T follicular helper cell (primary cell): ENCODE data around the gene INPP5J.
A peak's percentile ranks its signal among the peaks of the same experiment; 100 is the strongest.
"Not testable (repeated sequence)": the region's sequence is repeated elsewhere in the genome, so short reads cannot be mapped to it uniquely, and the experiment has no call there.

ENCODE experiments used
- DNase-seq: peaks from one replicate; pipeline ENCODE4 v3.0.0-alpha.2; 2020; ENCODE audit warnings: low read depth

Gene INPP5J

GRCh38 chr22:31100762-31101525 lies 21.8 kb upstream of the INPP5J start:
- no peak for DNase-seq

- DNase-seq: no peak
Measured at GRCh38 chr22:31102441-31103081, 20.2 kb upstream of the INPP5J start.

- DNase-seq: no peak
Measured at GRCh38 chr22:31103111-31103510, 19.7 kb upstream of the INPP5J start.

GRCh38 chr22:31103899-31104694 lies 18.7 kb upstream of the INPP5J start:
- DNase-seq: no peak

- no peak for DNase-seq
Measured at GRCh38 chr22:31104869-31105268, 17.9 kb upstream of the INPP5J start.

GRCh38 chr22:31105282-31105929 lies 17.4 kb upstream of the INPP5J start:
- DNase-seq: no peak

GRCh38 chr22:31106001-31106571 lies 16.7 kb upstream of the INPP5J start:
- DNase-seq: no peak

GRCh38 chr22:31106731-31107177 lies 16.0 kb upstream of the INPP5J start:
- DNase-seq: no peak

GRCh38 chr22:31107178-31107893 lies 15.4 kb upstream of the INPP5J start, which contains the start of gene SELENOM:
SELENOM (minus strand) TSS chr22:31107568; CDS start chr22:31107505, 63 bp downstream.
- DNase-seq: peak; percentile 82

- no peak for DNase-seq
Measured at GRCh38 chr22:31107894-31108218, 14.9 kb upstream of the INPP5J start.

- DNase-seq: not testable (repeated sequence)
Measured at GRCh38 chr22:31112547-31113091, 10.1 kb upstream of the INPP5J start.

GRCh38 chr22:31118046-31118820 lies 4.5 kb upstream of the INPP5J start:
- DNase-seq: no peak

- DNase-seq: no peak
Measured at GRCh38 chr22:31119026-31119717, 3.6 kb upstream of the INPP5J start.

- no peak for DNase-seq
Measured at GRCh38 chr22:31120230-31120629, 2.5 kb upstream of the INPP5J start.

- no peak for DNase-seq
Measured at GRCh38 chr22:31120642-31121041, 2.1 kb upstream of the INPP5J start.

GRCh38 chr22:31121403-31121802 lies 1.4 kb upstream of the INPP5J start:
- DNase-seq: no peak

GRCh38 chr22:31122196-31122531 lies 602 bp upstream of the INPP5J start:
- DNase-seq: no peak

- DNase-seq: no peak
Measured at GRCh38 chr22:31123292-31123602, 481 bp downstream of the INPP5J start.

- DNase-seq: no peak
Measured at GRCh38 chr22:31124290-31124689, 1.5 kb downstream of the INPP5J start.
